K562 (cell line): ENCODE data around the gene ABCA4. TPM values are rescaled to one million over a fixed set of nuclear protein-coding genes. Genes with fewer than 3 reads are reported as not detected.

Source experiments
- ATAC-seq: fragments of 200-7000 bp; cut with Tn5 transposase; 3 replicates; pipeline ENCODE4 v1.9.1; 2020; ENCODE audit warnings: moderate library complexity
- BruUV-seq: library from RNA; stranded (reverse); fragments of 400-500 nt; replicated peaks from 2 replicates; lab custom pipeline; 2021; lab: Mats Ljungman, UMichigan
- CTCF ChIA-PET: fragments of 300-600 bp; formaldehyde crosslinking; extraction: SDS; loops from one replicate; lab custom pipeline; 2021; ENCODE audit warnings: low intra/inter-chr PET ratio; lab: Yijun Ruan, JAX
- POLR2A ChIA-PET: fragments of 300-600, 350-650 bp; sonication (Branson Sonifier 250); formaldehyde crosslinking; extraction: SDS; loops from one replicate; lab custom pipeline; 2021; ENCODE audit warnings: antibody characterized with exemption, inconsistent platforms; lab: Yijun Ruan, JAX
- DNase-seq, 4 experiments: peaks; one replicate each; pipeline versions ENCODE4 v3.0.0 to v3.0.0-alpha.2; 2011 to 2018; ENCODE audit warnings: low spot score in 3 of 4, mixed read lengths in 3 of 4; ENCODE audit errors: extremely low read depth in 1 of 4
- FAIRE-seq: peaks from 2 replicates; lab custom pipeline; 2011; peaks lifted over from hg19 to GRCh38; lab: Jason Lieb, UNC
- H2AFZ ChIP-seq: 2 replicates; pipeline ENCODE4 v1.6.0; 2011; ENCODE audit warnings: low read depth, low read length, control low read depth, inconsistent platforms
- H3K27ac ChIP-seq: fragments of 200-600 bp; 3 replicates; pipeline ENCODE4 v1.8.0; 2011; ENCODE audit warnings: low read depth, mild to moderate bottlenecking, control low read depth, inconsistent platforms, low read length, moderate library complexity, mixed read lengths; ENCODE audit errors: extremely low read depth
- H3K27me3 ChIP-seq, 2 experiments: fragments of 300-600 bp in 1 of 2; 2 replicates in 1 of 2; 3 replicates in 1 of 2; pipeline versions ENCODE4 v1.6.0 to v1.8.0; 2011; ENCODE audit warnings: inconsistent platforms in 2 of 2, low read length in 2 of 2, mild to moderate bottlenecking in 1 of 2, mixed read lengths in 1 of 2, moderate library complexity in 1 of 2; ENCODE audit not compliant: control insufficient read depth in 2 of 2, insufficient read depth in 2 of 2
- H3K36me3 ChIP-seq: fragments of 300-600 bp; 3 replicates; pipeline ENCODE4 v1.8.0; 2011; ENCODE audit warnings: mild to moderate bottlenecking, low read length, inconsistent platforms; ENCODE audit not compliant: control insufficient read depth, insufficient read depth
- H3K4me1 ChIP-seq, 2 experiments: fragments of 200-600 bp in 1 of 2; replicated peaks in 1 of 2; 2 replicates in 1 of 2; 3 replicates in 1 of 2; pipeline versions ENCODE4 v1.5.1 to v1.8.0; 2011; ENCODE audit warnings: inconsistent platforms in 2 of 2, low read length in 2 of 2, mild to moderate bottlenecking in 1 of 2, mixed read lengths in 1 of 2, moderate library complexity in 1 of 2; ENCODE audit not compliant: control insufficient read depth in 2 of 2, insufficient read depth in 2 of 2
- H3K4me2 ChIP-seq: 2 replicates; pipeline ENCODE4 v1.6.1; 2011; ENCODE audit warnings: low read length, control low read depth, inconsistent platforms, mixed read lengths; ENCODE audit not compliant: insufficient read depth
- H3K4me3 ChIP-seq: fragments of 200-600 bp; sonication (generic), shearing (Covaris generic); 2 replicates; pipeline ENCODE4 v1.5.1; 2016; ENCODE audit warnings: control low read depth, inconsistent platforms
- H3K79me2 ChIP-seq: fragments of 200-600 bp; 3 replicates; pipeline ENCODE4 v1.8.0; 2011; ENCODE audit warnings: low read length, inconsistent platforms; ENCODE audit not compliant: control insufficient read depth, insufficient read depth
- H3K9ac ChIP-seq, 2 experiments: 2 replicates each; pipeline versions ENCODE4 v1.6.0 to v1.6.1; 2011; ENCODE audit warnings: low read depth in 2 of 2, low read length in 2 of 2, control low read depth in 1 of 2, inconsistent platforms in 1 of 2, mild to moderate bottlenecking in 1 of 2, mixed read lengths in 1 of 2; ENCODE audit not compliant: insufficient read depth in 1 of 2
- H3K9me1 ChIP-seq: one replicate; pipeline ENCODE4 v1.6.0; 2011; ENCODE audit warnings: inconsistent platforms, mild to moderate bottlenecking, low read length, moderate library complexity; ENCODE audit not compliant: control insufficient read depth, insufficient read depth
- H3K9me3 ChIP-seq: replicated peaks from 2 replicates; pipeline ENCODE4 v1.5.1; 2011; ENCODE audit warnings: low read depth, low read length, inconsistent platforms; ENCODE audit not compliant: control insufficient read depth, insufficient read depth
- H4K20me1 ChIP-seq: replicated peaks from 2 replicates; pipeline ENCODE4 v1.6.1; 2011; ENCODE audit warnings: low read length, inconsistent platforms, mixed read lengths; ENCODE audit not compliant: control insufficient read depth, insufficient read depth
- ARID3B ChIP-seq: fragments of 250-450 bp; sonication (Bioruptor Pico); IDR thresholded peaks from 2 replicates; pipeline ENCODE4 v1.4.0; 2020; ENCODE audit warnings: borderline replicate concordance
- CBX1 ChIP-seq: sonication (generic); IDR thresholded peaks from 2 replicates; pipeline ENCODE4 v1.6.1; 2016; ENCODE audit warnings: antibody characterized with exemption, low read depth, mild to moderate bottlenecking
- ERF ChIP-seq: fragments of 450-650 bp; formaldehyde crosslinking; IDR thresholded peaks from 2 replicates; pipeline ENCODE4 v1.4.0; 2020; ENCODE audit warnings: mild to moderate bottlenecking, mixed read lengths
- MYBL2 ChIP-seq, 2 experiments: fragments of 450-650 bp in 1 of 2; sonication (generic) in 1 of 2; formaldehyde crosslinking in 1 of 2; IDR thresholded peaks; 2 replicates each; pipeline versions ENCODE4 v1.6.1 to v1.8.1; 2017 to 2022; ENCODE audit warnings: borderline replicate concordance in 1 of 2, inconsistent platforms in 1 of 2, low read depth in 1 of 2, mild to moderate bottlenecking in 1 of 2, missing genetic modification reagents in 1 of 2, moderate library complexity in 1 of 2
- NFIX ChIP-seq: fragments of 250-450 bp; sonication (Bioruptor Pico); IDR thresholded peaks from 2 replicates; pipeline ENCODE4 v1.4.0; 2020; ENCODE audit warnings: low read depth, mild to moderate bottlenecking, moderate library complexity
- STAG1 ChIP-seq: sonication (generic); formaldehyde crosslinking; IDR thresholded peaks from 2 replicates; pipeline ENCODE4 v1.5.0; 2020; ENCODE audit warnings: missing genetic modification reagents, borderline replicate concordance
- ZNF12 ChIP-seq: sonication (generic); formaldehyde crosslinking; IDR thresholded peaks from 2 replicates; pipeline ENCODE4 v1.4.0; 2020; ENCODE audit warnings: mild to moderate bottlenecking, missing genetic modification reagents
- ZNF121 ChIP-seq: sonication (generic); formaldehyde crosslinking; conservative IDR thresholded peaks from 2 replicates; pipeline ENCODE4 v1.8.0; 2022; ENCODE audit warnings: missing genetic modification reagents
- ZNF407 ChIP-seq: fragments of 450-650 bp; IDR thresholded peaks from 2 replicates; pipeline ENCODE4 v1.6.1; 2016; ENCODE audit warnings: low read depth
- ZNF444 ChIP-seq: fragments of 250-450 bp; sonication (Bioruptor Pico); IDR thresholded peaks from 2 replicates; pipeline ENCODE4 v1.4.0; 2020; ENCODE audit warnings: mild to moderate bottlenecking, moderate library complexity
- WGBS: fragments of 100-300 bp; shearing (Covaris generic); methylation state at CpG from one replicate; pipeline ENCODE4 v1.1.6; 2016; ENCODE audit warnings: low coverage, mixed read lengths; ENCODE audit not compliant: insufficient coverage; ENCODE audit errors: missing lambda C conversion rate; 5-methylcytosine and 5-hydroxymethylcytosine counted together
- in situ Hi-C: fragments of 300-500 bp; cut with MboI; formaldehyde crosslinking; loops from 4 replicates; pipeline ENCODE4 v1.15.0; 2018; ENCODE audit warnings: inconsistent platforms, mixed read lengths
- intact Hi-C: fragments of 100-400 bp; cut with micrococcal nuclease; formaldehyde crosslinking; loops from 2 replicates; pipeline ENCODE4 v1.14.2; 2022
- polyA plus RNA-seq, 8 experiments: library from polyadenylated mRNA; depleted of rRNA in 4 of 8; stranded (reverse) in 5 of 8; unstranded in 3 of 8; fragments of >200 nt; fragmentation: Nextera tagmentation in 2 of 8; fragmentation: Illumina TruSeq in 1 of 8; extraction: Ambion mirVana in 2 of 8; extraction: Trizol in 1 of 8; gene quantifications; 2 replicates each; pipeline versions ENCODE4 v1.2.1 to v1.2.3, GENCODE V29; 2011 to 2014; ENCODE audit warnings: inconsistent platforms in 1 of 8, missing spikeins in 1 of 8
- total RNA-seq, 7 experiments: library from RNA; depleted of rRNA in 6 of 7; stranded (reverse); fragments of >200 nt in 6 of 7; fragmentation: Illumina TruSeq in 2 of 7; extraction: Trizol in 2 of 7; gene quantifications; 2 replicates each; pipeline versions ENCODE4 v1.2.1 to v1.2.3, GENCODE V29; 2011 to 2021; ENCODE audit warnings: low replicate concordance in 1 of 7

ABCA4 gene
- total and polyA plus RNA-seq, 9 of the 15 experiments (the other 6 are each of a cell fraction or from before 2014, with no cell fraction given) = 0.01 to 0.04 TPM; not detected in 7

- no peak for TF ChIP-seq MYBL2 (IDR thresholded peaks at IDR 0.05; ENCODE audit: low read depth)
- no peak for TF ChIP-seq MYBL2 (CRISPR knock-in tag; IDR thresholded peaks at IDR 0.05; ENCODE audit: borderline replicate concordance)
- TF ChIP-seq ZNF12 = no peak
Measured at GRCh38 chr1:94069919-94070285, 51.0 kb downstream of the ABCA4 start (continued).

- no peaks in the 10 kb centered on the region for H3K9me3 ChIP-seq
- peaks cover 3 to 35% of the 10 kb centered on the region in 2 experiments; a peak in 4 of 5 replicates for H3K27me3 ChIP-seq
- no peak overlapping the region for H3K4me3 ChIP-seq
- no peak overlapping the region for H3K4me2 ChIP-seq
- H3K9me1 ChIP-seq = no peaks in the 10 kb centered on the region
- CTCF ChIA-PET = no interaction called here
- no peak overlapping the region for H3K27ac ChIP-seq
- FAIRE-seq (no peak), ATAC-seq (no peak), DNase-seq (no peak)
- 1% methylated on average over 15 of the region's 16 CpGs for WGBS
- no peaks in the 10 kb centered on the region for H4K20me1 ChIP-seq
- H3K4me1 ChIP-seq = no peaks in the 10 kb centered on the region
- in situ Hi-C loops (loop anchor here (10.0 kb wide), 2 partner anchors 406 to 736 kb away; no protein-coding TSS in a partner anchor), intact Hi-C loops (no loop called here)
- H2AFZ ChIP-seq = no peak overlapping the region
- no peak overlapping the region for H3K9ac ChIP-seq
- no peaks in the 10 kb centered on the region for H3K79me2 ChIP-seq
- POLR2A ChIA-PET = no interaction called here
- no TSS peak for BruUV-seq
- no peaks in the 10 kb centered on the region for H3K36me3 ChIP-seq
- TF ChIP-seq NFIX (CRISPR knock-in tag) (no peak), CBX1 (no peak), ERF (CRISPR knock-in tag) (no peak), ARID3B (CRISPR knock-in tag) (no peak), ZNF121 (no peak), ZNF444 (CRISPR knock-in tag) (no peak), STAG1 (no peak), ZNF407 (no peak)
Measured at GRCh38 chr1:94068999-94069918, 51.7 kb downstream of the ABCA4 start.
